GM10266 (cell line): Measurements from ENCODE around the gene AFF1.

Experiments used
- DNase-seq: peaks from one replicate; pipeline ENCODE4 v3.0.0; 2012; ENCODE audit errors: extremely low spot score
- TF ChIP-seq, protein P1 (sequence below): IDR thresholded peaks from 2 replicates; pipeline ENCODE4 v1.5.1; 2012; ENCODE audit warnings: mild to moderate bottlenecking, low read depth; ENCODE audit not compliant: control insufficient read depth, insufficient read depth; ENCODE audit errors: missing control alignments

AFF1 gene

DNA sequence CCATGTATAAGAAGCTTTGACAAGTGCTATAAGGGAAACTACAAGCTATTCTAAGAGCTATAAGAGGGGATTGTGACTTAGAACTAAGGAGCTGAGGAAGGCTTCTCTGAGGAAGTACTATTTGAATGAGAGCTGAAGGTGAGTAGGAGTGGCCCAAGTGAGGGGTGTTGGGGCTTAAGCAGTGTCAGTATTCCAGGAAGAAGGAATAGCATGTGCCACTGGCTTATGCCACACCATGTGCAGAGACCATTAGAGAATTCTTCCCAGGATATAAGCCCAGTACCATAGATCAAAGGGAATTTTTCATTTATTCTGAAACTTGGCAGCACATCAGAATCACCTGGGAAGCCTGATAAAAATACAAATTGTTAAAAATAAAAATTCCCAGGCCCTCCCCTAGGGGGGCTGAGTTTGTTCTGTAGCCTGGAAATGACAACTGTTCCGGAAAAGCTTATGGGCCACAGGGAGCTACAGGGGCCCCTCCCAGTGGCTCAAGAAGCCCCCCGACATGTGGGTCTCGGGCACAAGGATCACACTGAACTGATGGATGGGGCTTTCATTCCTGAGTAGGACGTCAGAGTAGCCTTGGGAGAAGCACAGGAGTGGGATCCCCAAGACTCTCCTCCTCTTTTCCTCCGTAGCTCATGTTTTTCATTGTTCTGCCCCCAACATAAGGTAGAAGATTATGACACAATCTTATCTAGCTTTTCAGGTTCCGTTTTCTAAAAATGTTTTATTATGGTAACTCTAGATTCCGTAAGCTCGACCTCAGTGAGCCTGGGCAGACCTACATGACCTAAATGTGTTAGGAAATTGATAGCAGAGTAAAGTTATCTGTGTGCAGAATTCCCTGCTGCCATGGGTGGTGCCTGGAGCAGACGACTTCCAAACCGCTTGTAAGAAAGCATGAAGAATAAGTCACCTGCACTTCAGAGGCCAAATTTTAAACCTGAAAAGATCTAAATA, 119.3 kb downstream of the AFF1 start:
- TF ChIP-seq, protein P1, sequence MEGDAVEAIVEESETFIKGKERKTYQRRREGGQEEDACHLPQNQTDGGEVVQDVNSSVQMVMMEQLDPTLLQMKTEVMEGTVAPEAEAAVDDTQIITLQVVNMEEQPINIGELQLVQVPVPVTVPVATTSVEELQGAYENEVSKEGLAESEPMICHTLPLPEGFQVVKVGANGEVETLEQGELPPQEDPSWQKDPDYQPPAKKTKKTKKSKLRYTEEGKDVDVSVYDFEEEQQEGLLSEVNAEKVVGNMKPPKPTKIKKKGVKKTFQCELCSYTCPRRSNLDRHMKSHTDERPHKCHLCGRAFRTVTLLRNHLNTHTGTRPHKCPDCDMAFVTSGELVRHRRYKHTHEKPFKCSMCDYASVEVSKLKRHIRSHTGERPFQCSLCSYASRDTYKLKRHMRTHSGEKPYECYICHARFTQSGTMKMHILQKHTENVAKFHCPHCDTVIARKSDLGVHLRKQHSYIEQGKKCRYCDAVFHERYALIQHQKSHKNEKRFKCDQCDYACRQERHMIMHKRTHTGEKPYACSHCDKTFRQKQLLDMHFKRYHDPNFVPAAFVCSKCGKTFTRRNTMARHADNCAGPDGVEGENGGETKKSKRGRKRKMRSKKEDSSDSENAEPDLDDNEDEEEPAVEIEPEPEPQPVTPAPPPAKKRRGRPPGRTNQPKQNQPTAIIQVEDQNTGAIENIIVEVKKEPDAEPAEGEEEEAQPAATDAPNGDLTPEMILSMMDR = no peak
- no peak for DNase-seq

DNA sequence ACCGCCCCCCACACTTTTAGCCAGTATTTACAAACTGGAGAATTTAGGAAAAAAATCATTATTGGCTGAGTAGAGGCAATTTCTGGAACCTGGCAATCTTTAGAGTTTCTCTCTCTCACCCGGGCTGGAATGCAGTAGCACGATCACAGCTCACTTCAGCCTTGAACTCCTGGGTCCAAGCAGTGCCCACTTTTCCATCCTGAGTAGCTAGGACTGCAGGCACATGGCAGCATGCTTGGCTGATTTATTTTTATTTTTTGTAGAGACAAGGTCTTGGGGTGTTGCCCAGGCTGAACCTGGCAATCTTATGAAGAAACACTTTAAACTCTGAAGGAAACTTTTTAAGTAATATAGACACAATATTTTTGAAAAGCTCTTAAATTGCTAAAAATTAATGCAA, 120.1 kb downstream of the AFF1 start:
- no peak for DNase-seq
- TF ChIP-seq, protein P1 = no peak

DNA sequence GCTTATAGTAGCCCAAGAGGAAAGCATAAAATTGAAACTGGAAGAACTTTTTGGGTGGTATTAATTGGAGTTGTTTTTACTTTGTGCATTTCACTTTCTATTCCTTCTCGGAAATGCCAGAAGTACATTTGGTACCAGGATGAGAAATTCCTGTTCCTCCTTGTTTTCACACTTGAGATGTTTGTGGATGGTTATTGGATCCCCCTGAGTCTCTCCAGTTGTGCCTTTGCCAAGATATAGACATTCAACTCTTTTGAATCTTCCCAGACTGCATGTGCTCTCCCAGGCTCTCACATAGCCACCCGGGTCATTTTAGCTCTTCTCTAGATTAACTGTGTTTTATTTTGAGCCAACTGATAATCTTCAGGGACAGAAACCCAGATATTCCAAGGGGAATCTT, 120.5 kb downstream of the AFF1 start:
- TF ChIP-seq, protein P1 = no peak
- DNase-seq = no peak

DNA sequence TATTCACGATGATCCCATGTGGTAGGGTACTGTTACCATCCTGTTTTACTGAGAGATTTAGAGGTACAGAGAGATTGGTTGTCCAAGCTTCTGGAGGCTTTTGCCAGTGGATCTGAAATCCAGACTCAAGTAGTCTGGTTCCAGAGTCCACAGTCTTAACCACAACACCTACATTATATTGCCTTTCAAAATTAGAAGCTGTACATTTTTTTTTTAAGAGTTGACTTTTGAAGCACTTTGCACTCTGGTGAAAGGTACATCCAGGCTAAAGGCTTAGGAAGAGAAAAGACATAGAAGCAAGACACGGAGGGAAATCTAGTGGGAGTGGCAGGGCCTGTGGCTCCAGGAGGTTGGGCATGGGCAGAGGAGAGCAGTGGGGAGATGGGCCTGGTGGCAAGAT, 122.1 kb downstream of the AFF1 start:
- TF ChIP-seq, protein P1 = no peak
- no peak for DNase-seq

DNA sequence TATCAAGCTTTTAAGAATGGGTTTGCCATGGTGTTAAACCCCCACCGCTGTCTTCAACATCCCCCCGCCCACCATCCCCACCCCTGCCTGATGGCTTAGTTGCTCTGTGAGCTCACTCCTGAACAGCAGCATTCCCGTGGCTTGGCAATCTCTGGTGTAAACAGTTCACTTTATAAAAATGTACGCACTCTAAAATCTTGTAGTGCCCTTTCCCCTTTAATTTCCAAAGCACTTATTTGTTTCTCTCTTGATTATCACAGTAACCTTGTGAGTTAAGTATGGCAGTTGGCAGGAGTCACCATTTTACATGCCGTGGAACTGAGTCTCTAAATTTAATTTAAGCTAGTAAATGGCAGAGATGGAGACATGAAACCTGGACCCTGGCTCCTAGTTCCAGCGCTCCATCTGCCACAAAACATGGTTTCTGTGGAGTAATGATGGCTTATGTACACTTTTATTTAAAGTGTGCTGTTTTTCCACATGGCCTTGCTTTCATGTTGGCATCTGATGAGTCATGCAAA, 123.1 kb downstream of the AFF1 start:
- DNase-seq = no peak
- TF ChIP-seq, protein P1 = no peak

DNA sequence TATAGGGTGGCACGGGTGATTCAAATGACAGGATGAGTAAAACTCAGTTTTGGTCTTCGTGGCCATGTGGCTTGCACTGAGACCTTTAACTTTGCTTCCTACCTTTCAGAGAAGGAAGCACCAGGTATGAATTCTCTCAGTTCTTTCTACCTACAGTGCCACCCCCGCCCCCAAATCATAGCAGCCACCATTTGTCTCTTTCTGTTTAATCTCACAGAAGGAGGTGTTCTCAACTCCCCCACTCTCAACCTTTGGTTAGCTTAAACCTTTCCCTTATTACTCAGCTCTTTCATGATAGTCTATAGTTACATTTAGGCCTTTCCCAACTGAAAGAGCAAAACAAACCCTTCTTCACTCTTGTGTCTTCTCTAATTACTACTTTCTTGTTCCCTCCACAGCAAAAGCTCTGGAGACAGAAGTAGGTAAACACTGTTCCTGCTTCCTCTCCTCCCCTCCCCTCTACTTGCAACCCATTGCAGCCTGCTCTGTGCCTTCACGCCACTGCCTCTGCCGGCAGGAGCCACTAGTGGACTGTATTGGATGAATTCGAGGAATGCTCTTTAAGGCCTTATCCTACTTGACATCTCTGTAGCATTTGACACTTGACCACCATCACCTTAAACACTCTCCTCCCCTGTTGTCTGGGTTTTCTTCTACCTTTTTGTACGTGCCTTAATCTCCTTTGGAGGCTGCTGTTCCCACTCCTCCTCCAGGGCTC, 123.7 kb downstream of the AFF1 start:
- TF ChIP-seq, protein P1 = peak; percentile 21
- DNase-seq = peak; percentile 24
